GM21360 (cell line): ENCODE results near the gene GNG12.

ENCODE experiments used
- ATAC-seq: cut with Tn5 transposase; IDR thresholded peaks from one replicate; pipeline ENCODE4 v1.9.1; 2021; ENCODE audit warnings: mild to moderate bottlenecking, moderate library complexity; ENCODE audit not compliant: unreplicated experiment

The GNG12 gene

GRCh38 chr1:67686267-67687197 is 146.7 kb downstream of the GNG12 start:
- peak; percentile 19 for ATAC-seq

- peak; percentile 6 for ATAC-seq
Measured at GRCh38 chr1:67685558-67686266, 147.6 kb downstream of the GNG12 start.

- peak; percentile 85 for ATAC-seq
Measured at GRCh38 chr1:67685067-67685557, 148.2 kb downstream of the GNG12 start, which contains the start of gene GADD45A. Gene GADD45A (plus strand): TSS chr1:67685201. CDS start chr1:67685495, 294 bp downstream.

- ATAC-seq, result no peak
Measured at GRCh38 chr1:67684526-67685066, 148.7 kb downstream of the GNG12 start.

- no peak for ATAC-seq
Measured at GRCh38 chr1:67683766-67684525, 149.3 kb downstream of the GNG12 start.

- no peak for ATAC-seq
Measured at GRCh38 chr1:67683316-67683715, 150.0 kb downstream of the GNG12 start.

- no peak for ATAC-seq
Measured at GRCh38 chr1:67682659-67683197, 150.5 kb downstream of the GNG12 start.

- no peak for ATAC-seq
Measured at GRCh38 chr1:67680486-67680885, 152.8 kb downstream of the GNG12 start.

- ATAC-seq, result no peak
Measured at GRCh38 chr1:67679691-67680090, 153.6 kb downstream of the GNG12 start.

- ATAC-seq, result no peak
Measured at GRCh38 chr1:67677930-67678329, 155.3 kb downstream of the GNG12 start.

- ATAC-seq, result no peak
Measured at GRCh38 chr1:67677408-67677807, 155.9 kb downstream of the GNG12 start.

- ATAC-seq, result no peak
Measured at GRCh38 chr1:67676946-67677345, 156.3 kb downstream of the GNG12 start.

- ATAC-seq, result no peak
Measured at GRCh38 chr1:67676287-67676686, 157.0 kb downstream of the GNG12 start.

- no peak for ATAC-seq
Measured at GRCh38 chr1:67675800-67676199, 157.5 kb downstream of the GNG12 start.

- ATAC-seq, result no peak
Measured at GRCh38 chr1:67674260-67675011, 158.8 kb downstream of the GNG12 start.

GRCh38 chr1:67673468-67674201 is 159.6 kb downstream of the GNG12 start:
- no peak for ATAC-seq

- no peak for ATAC-seq
Measured at GRCh38 chr1:67672260-67672803, 160.9 kb downstream of the GNG12 start.

- ATAC-seq, result no peak
Measured at GRCh38 chr1:67668660-67669059, 164.6 kb downstream of the GNG12 start.

GRCh38 chr1:67666636-67667035 is 166.6 kb downstream of the GNG12 start:
- ATAC-seq, result no peak
